Endothelial cell (in vitro differentiated cells): Measurements from ENCODE around the gene FLRT2. TPM values are rescaled to one million over a fixed set of nuclear protein-coding genes. Genes with fewer than 3 reads are reported as not detected.

Experiments
- DNase-seq: peaks from one replicate; pipeline ENCODE4 v3.0.0; 2021; ENCODE audit warnings: low spot score
- H3K27ac Mint-ChIP-seq: one replicate; pipeline ENCODE4 v1.8.0; 2021; ENCODE audit warnings: mixed read lengths, inconsistent platforms; ENCODE audit not compliant: unreplicated experiment
- H3K27me3 Mint-ChIP-seq: one replicate; pipeline ENCODE4 v1.8.0; 2021; ENCODE audit warnings: mild to moderate bottlenecking, moderate library complexity, mixed read lengths, inconsistent platforms; ENCODE audit not compliant: unreplicated experiment
- H3K36me3 Mint-ChIP-seq: one replicate; pipeline ENCODE4 v1.8.0; 2021; ENCODE audit warnings: mild to moderate bottlenecking, low read depth, mixed read lengths, inconsistent platforms; ENCODE audit not compliant: unreplicated experiment
- H3K4me1 Mint-ChIP-seq: one replicate; pipeline ENCODE4 v1.8.0; 2021; ENCODE audit warnings: mild to moderate bottlenecking, mixed read lengths, inconsistent platforms; ENCODE audit not compliant: unreplicated experiment
- H3K4me3 Mint-ChIP-seq: one replicate; pipeline ENCODE4 v1.8.0; 2021; ENCODE audit warnings: mild to moderate bottlenecking, mixed read lengths, inconsistent platforms; ENCODE audit not compliant: unreplicated experiment
- H3K9me3 Mint-ChIP-seq: one replicate; pipeline ENCODE4 v1.8.0; 2021; ENCODE audit warnings: mixed read lengths, inconsistent platforms; ENCODE audit not compliant: unreplicated experiment
- total RNA-seq: library from RNA; stranded (reverse); fragmentation: NEBNext Ultra II Directional; extraction: Animal tissue kit (Norgen Biotek cat#: 25700); gene quantifications from one replicate; pipeline ENCODE4 v1.2.1, GENCODE V29; 2021; ENCODE audit not compliant: unreplicated experiment
- TF ChIP-seq, protein P1 (sequence below): fragments of 200-600 bp; sonication (generic); IDR thresholded peaks from one replicate; pipeline ENCODE4 v1.5.0; 2021; ENCODE audit warnings: antibody characterized with exemption; ENCODE audit not compliant: unreplicated experiment

Gene FLRT2
- total RNA-seq, 1 donor from 2014 or later: 7.8 TPM

- Mint-ChIP-seq H3K4me3 (no peak overlapping the region), H3K27ac (no peak overlapping the region), H3K4me1 (peaks cover 15% of the 10 kb centered on the region), H3K9me3 (no peaks in the 10 kb centered on the region), H3K36me3 (no peaks in the 10 kb centered on the region), H3K27me3 (no peaks in the 10 kb centered on the region)
- no peak for DNase-seq
- TF ChIP-seq, protein P1, sequence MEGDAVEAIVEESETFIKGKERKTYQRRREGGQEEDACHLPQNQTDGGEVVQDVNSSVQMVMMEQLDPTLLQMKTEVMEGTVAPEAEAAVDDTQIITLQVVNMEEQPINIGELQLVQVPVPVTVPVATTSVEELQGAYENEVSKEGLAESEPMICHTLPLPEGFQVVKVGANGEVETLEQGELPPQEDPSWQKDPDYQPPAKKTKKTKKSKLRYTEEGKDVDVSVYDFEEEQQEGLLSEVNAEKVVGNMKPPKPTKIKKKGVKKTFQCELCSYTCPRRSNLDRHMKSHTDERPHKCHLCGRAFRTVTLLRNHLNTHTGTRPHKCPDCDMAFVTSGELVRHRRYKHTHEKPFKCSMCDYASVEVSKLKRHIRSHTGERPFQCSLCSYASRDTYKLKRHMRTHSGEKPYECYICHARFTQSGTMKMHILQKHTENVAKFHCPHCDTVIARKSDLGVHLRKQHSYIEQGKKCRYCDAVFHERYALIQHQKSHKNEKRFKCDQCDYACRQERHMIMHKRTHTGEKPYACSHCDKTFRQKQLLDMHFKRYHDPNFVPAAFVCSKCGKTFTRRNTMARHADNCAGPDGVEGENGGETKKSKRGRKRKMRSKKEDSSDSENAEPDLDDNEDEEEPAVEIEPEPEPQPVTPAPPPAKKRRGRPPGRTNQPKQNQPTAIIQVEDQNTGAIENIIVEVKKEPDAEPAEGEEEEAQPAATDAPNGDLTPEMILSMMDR: no peak
Measured at GRCh38 chr14:85601690-85602089, 71.7 kb downstream of the FLRT2 start.

GRCh38 chr14:85602345-85602744 lies 72.4 kb downstream of the FLRT2 start:
- Mint-ChIP-seq H3K4me1 (peaks cover 14% of the 10 kb centered on the region), H3K27ac (no peak overlapping the region), H3K9me3 (no peaks in the 10 kb centered on the region), H3K27me3 (no peaks in the 10 kb centered on the region), H3K36me3 (no peaks in the 10 kb centered on the region), H3K4me3 (no peak overlapping the region)
- DNase-seq: no peak
- TF ChIP-seq, protein P1: no peak

GRCh38 chr14:85604021-85604420 lies 74.1 kb downstream of the FLRT2 start:
- Mint-ChIP-seq H3K9me3 (no peaks in the 10 kb centered on the region), H3K27me3 (no peaks in the 10 kb centered on the region), H3K36me3 (no peaks in the 10 kb centered on the region), H3K27ac (no peak overlapping the region), H3K4me1 (peaks cover 9% of the 10 kb centered on the region), H3K4me3 (no peak overlapping the region)
- DNase-seq: no peak
- TF ChIP-seq, protein P1: no peak

DNA sequence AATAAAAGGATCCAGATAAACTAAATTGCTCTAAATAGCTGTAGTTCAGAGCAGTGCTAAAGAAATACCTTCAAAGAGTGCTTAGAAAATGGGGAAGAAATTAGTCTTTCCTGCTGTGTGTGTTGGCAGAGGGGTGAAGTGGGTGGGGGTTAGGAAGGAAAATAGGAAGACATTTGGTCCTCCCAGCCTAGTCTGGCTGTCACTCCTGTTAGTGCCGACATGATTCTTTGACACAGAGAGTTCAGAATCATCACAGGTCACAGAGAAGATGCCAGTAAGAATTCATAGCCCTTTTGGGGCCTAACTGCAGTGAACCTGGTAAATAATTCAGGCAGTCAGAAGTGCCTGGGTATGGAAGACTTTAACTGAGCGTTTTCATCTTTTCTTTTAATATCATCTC lies 74.8 kb downstream of the FLRT2 start:
- H3K4me1 Mint-ChIP-seq: peaks cover 9% of the 10 kb centered on the region
- no peak overlapping the region for H3K27ac Mint-ChIP-seq
- no peaks in the 10 kb centered on the region for H3K36me3 Mint-ChIP-seq
- TF ChIP-seq, protein P1: no peak
- H3K9me3 Mint-ChIP-seq: no peaks in the 10 kb centered on the region
- H3K4me3 Mint-ChIP-seq: no peak overlapping the region
- no peak for DNase-seq
- H3K27me3 Mint-ChIP-seq: peaks cover 2% of the 10 kb centered on the region

GRCh38 chr14:85607651-85608081 lies 77.7 kb downstream of the FLRT2 start:
- TF ChIP-seq, protein P1: no peak
- Mint-ChIP-seq H3K4me1 (peaks cover 9% of the 10 kb centered on the region), H3K4me3 (no peak overlapping the region), H3K9me3 (no peaks in the 10 kb centered on the region), H3K36me3 (no peaks in the 10 kb centered on the region), H3K27me3 (peaks cover 2% of the 10 kb centered on the region), H3K27ac (no peak overlapping the region)
- no peak for DNase-seq
